Fibroblast of lung (primary cell): ENCODE measurements around the gene AMOTL1. TPM values are rescaled to one million over a fixed set of nuclear protein-coding genes. Genes with fewer than 3 reads are reported as not detected.
A peak's percentile ranks its signal among the peaks of the same experiment; 100 is the strongest.

Experiments used
- DNase-seq, 2 donors: peaks; one replicate each; pipeline versions ENCODE4 v3.0.0 to v3.0.0-alpha.2; 2010; ENCODE audit warnings: low read depth in 2 of 2
- H2AFZ ChIP-seq: 2 replicates; pipeline ENCODE4 v1.5.1; 2012; ENCODE audit warnings: low read length, control low read depth, inconsistent platforms
- H3K27ac ChIP-seq: 2 replicates; pipeline ENCODE4 v1.5.1; 2011; ENCODE audit warnings: low read length, control low read depth; ENCODE audit not compliant: insufficient read depth
- H3K27me3 ChIP-seq: 2 replicates; pipeline ENCODE4 v1.5.1; 2011; ENCODE audit warnings: mild to moderate bottlenecking, low read length; ENCODE audit not compliant: control insufficient read depth, insufficient read depth
- H3K36me3 ChIP-seq: 2 replicates; pipeline ENCODE4 v1.5.1; 2011; ENCODE audit warnings: low read length; ENCODE audit not compliant: control insufficient read depth, insufficient read depth
- H3K4me1 ChIP-seq: 2 replicates; pipeline ENCODE4 v1.5.1; 2011; ENCODE audit warnings: low read length; ENCODE audit not compliant: control insufficient read depth, insufficient read depth; ENCODE audit errors: extremely low read depth
- H3K4me2 ChIP-seq: 2 replicates; pipeline ENCODE4 v1.5.1; 2011; ENCODE audit warnings: low read length, control low read depth; ENCODE audit not compliant: insufficient read depth; ENCODE audit errors: extremely low read depth
- H3K4me3 ChIP-seq, 4 experiments: fragments of 200-600 bp in 1 of 4; sonication (generic) in 1 of 4; replicated peaks in 1 of 4; 2 replicates each; pipeline ENCODE4 v1.5.1; 2011 to 2016; ENCODE audit warnings: low read length in 4 of 4, low read depth in 3 of 4, mild to moderate bottlenecking in 3 of 4, control low read depth in 2 of 4, inconsistent platforms in 1 of 4, mixed read lengths in 1 of 4; ENCODE audit not compliant: insufficient read depth in 1 of 4; ENCODE audit errors: control extremely low read depth in 1 of 4
- H3K79me2 ChIP-seq: 2 replicates; pipeline ENCODE4 v1.5.1; 2012; ENCODE audit warnings: mild to moderate bottlenecking, low read length, inconsistent platforms; ENCODE audit not compliant: control insufficient read depth, insufficient read depth
- H3K9ac ChIP-seq: 2 replicates; pipeline ENCODE4 v1.5.1; 2011; ENCODE audit warnings: mild to moderate bottlenecking, low read length, control low read depth; ENCODE audit not compliant: insufficient read depth
- H3K9me3 ChIP-seq: 2 replicates; pipeline ENCODE4 v1.5.1; 2012; ENCODE audit warnings: low read depth, low read length; ENCODE audit not compliant: control insufficient read depth, insufficient read depth
- H4K20me1 ChIP-seq: 2 replicates; pipeline ENCODE4 v1.5.1; 2011; ENCODE audit warnings: low read length; ENCODE audit not compliant: control insufficient read depth, insufficient read depth; ENCODE audit errors: extremely low read depth
- CTCF ChIP-seq, 2 donors: IDR thresholded peaks in 1 of 2; conservative IDR thresholded peaks in 1 of 2; 1 replicate in 1 of 2; 2 replicates in 1 of 2; pipeline ENCODE4 v1.5.1; 2011 to 2012; ENCODE audit warnings: low read length in 2 of 2, control low read depth in 1 of 2, inconsistent platforms in 1 of 2, low read depth in 1 of 2, mild to moderate bottlenecking in 1 of 2
- EZH2 ChIP-seq: IDR thresholded peaks from 2 replicates; pipeline ENCODE4 v1.5.1; 2012; ENCODE audit warnings: low read length, control low read depth, mild to moderate bottlenecking; ENCODE audit errors: missing control alignments
- polyA plus RNA-seq, 2 donors: library from polyadenylated mRNA; depleted of rRNA in 1 of 2; stranded (reverse) in 1 of 2; unstranded in 1 of 2; fragments of >200 nt; gene quantifications; 2 replicates each; pipeline ENCODE4 v1.2.1, GENCODE V29; 2011 to 2012; ENCODE audit warnings: missing spikeins in 1 of 2
- total RNA-seq: library from RNA; depleted of rRNA; stranded (reverse); fragments of >200 nt; gene quantifications from 2 replicates; pipeline ENCODE4 v1.2.1, GENCODE V29; 2014

Gene AMOTL1
- total and polyA plus RNA-seq, 2 donors (not counting 1 experiment from before 2014, with no cell fraction given), result 38.0 to 63.7 TPM

GRCh38 chr11:94828088-94828487, 59.9 kb downstream of the AMOTL1 start:
- Histone ChIP-seq H3K4me3 (no peak overlapping the region), H3K36me3 (peaks cover 9% of the 10 kb centered on the region), H2AFZ (no peak overlapping the region), H3K27me3 (no peaks in the 10 kb centered on the region), H4K20me1 (no peaks in the 10 kb centered on the region), H3K4me2 (no peak overlapping the region), H3K27ac (no peak overlapping the region), H3K9ac (no peak overlapping the region), H3K4me1 (peaks cover 6% of the 10 kb centered on the region), H3K79me2 (no peaks in the 10 kb centered on the region), H3K9me3 (no peaks in the 10 kb centered on the region)
- DNase-seq, result no peak
- TF ChIP-seq EZH2, result no peak
- no peak for TF ChIP-seq CTCF (conservative IDR thresholded peaks at IDR 0.05 in 1 of 2, IDR thresholded peaks at IDR 0.05 in 1 of 2; ENCODE audit: low read depth in 1 of 2, low read length in 2 of 2)

GRCh38 chr11:94830722-94831510, 62.8 kb downstream of the AMOTL1 start:
- H3K36me3 ChIP-seq, result peaks cover 9% of the 10 kb centered on the region
- no peak overlapping the region for H3K27ac ChIP-seq
- H3K79me2 ChIP-seq, result no peaks in the 10 kb centered on the region
- H3K4me1 ChIP-seq, result peaks cover 14% of the 10 kb centered on the region
- no peaks in the 10 kb centered on the region for H3K9me3 ChIP-seq
- TF ChIP-seq EZH2, result no peak
- TF ChIP-seq CTCF (conservative IDR thresholded peaks at IDR 0.05 in 1 of 2, IDR thresholded peaks at IDR 0.05 in 1 of 2; ENCODE audit: low read depth in 1 of 2, low read length in 2 of 2), result no peak
- no peak overlapping the region for H3K9ac ChIP-seq
- peak in 1 of 2 donors; percentile 14 for DNase-seq
- H4K20me1 ChIP-seq, result no peaks in the 10 kb centered on the region
- no peak overlapping the region for H2AFZ ChIP-seq
- H3K4me3 ChIP-seq, result no peak overlapping the region
- H3K4me2 ChIP-seq, result no peak overlapping the region
- H3K27me3 ChIP-seq, result no peaks in the 10 kb centered on the region

- Histone ChIP-seq H4K20me1 (no peaks in the 10 kb centered on the region), H2AFZ (no peak overlapping the region), H3K4me2 (no peak overlapping the region), H3K9ac (no peak overlapping the region), H3K36me3 (peaks cover 9% of the 10 kb centered on the region), H3K27me3 (no peaks in the 10 kb centered on the region), H3K79me2 (no peaks in the 10 kb centered on the region), H3K9me3 (no peaks in the 10 kb centered on the region), H3K27ac (no peak overlapping the region), H3K4me1 (peaks cover 12% of the 10 kb centered on the region), H3K4me3 (no peak overlapping the region)
- DNase-seq, result peak in 1 of 2 donors; percentile 19
- no peak for TF ChIP-seq EZH2
- TF ChIP-seq CTCF (conservative IDR thresholded peaks at IDR 0.05 in 1 of 2, IDR thresholded peaks at IDR 0.05 in 1 of 2; ENCODE audit: low read depth in 1 of 2, low read length in 2 of 2), result no peak
These were observed 63.4 kb downstream of the AMOTL1 start for GRCh38 chr11:94831529-94831928.
